AG04449 (cell line): ENCODE data around the gene NR2C2.

Experiments
- CTCF ChIA-PET: fragments of 350-600 bp; formaldehyde crosslinking; extraction: SDS; loops from one replicate; lab custom pipeline; 2021; ENCODE audit warnings: antibody characterized with exemption; lab: Yijun Ruan, JAX
- POLR2A ChIA-PET: fragments of 400-600, 350-600 bp; formaldehyde crosslinking; extraction: SDS; loops from one replicate; lab custom pipeline; 2020; ENCODE audit warnings: antibody characterized with exemption, inconsistent platforms; lab: Yijun Ruan, JAX
- DNase-seq: peaks from one replicate; pipeline ENCODE4 v3.0.0-alpha.2; 2010; ENCODE audit warnings: low read depth, low spot score
- H3K4me3 ChIP-seq: 2 replicates; pipeline ENCODE4 v1.5.1; 2011; ENCODE audit warnings: low read depth, mild to moderate bottlenecking, control low read depth, low read length
- TF ChIP-seq, protein P1 (sequence below): IDR thresholded peaks from one replicate; pipeline ENCODE4 v1.5.1; 2011; ENCODE audit warnings: mild to moderate bottlenecking, moderate library complexity, low read length, control low read depth, inconsistent platforms; ENCODE audit not compliant: insufficient read depth; ENCODE audit errors: missing control alignments

The NR2C2 gene

GRCh38 chr3:15066467-15066866 lies 119.1 kb downstream of the NR2C2 start:
- TF ChIP-seq, protein P1, sequence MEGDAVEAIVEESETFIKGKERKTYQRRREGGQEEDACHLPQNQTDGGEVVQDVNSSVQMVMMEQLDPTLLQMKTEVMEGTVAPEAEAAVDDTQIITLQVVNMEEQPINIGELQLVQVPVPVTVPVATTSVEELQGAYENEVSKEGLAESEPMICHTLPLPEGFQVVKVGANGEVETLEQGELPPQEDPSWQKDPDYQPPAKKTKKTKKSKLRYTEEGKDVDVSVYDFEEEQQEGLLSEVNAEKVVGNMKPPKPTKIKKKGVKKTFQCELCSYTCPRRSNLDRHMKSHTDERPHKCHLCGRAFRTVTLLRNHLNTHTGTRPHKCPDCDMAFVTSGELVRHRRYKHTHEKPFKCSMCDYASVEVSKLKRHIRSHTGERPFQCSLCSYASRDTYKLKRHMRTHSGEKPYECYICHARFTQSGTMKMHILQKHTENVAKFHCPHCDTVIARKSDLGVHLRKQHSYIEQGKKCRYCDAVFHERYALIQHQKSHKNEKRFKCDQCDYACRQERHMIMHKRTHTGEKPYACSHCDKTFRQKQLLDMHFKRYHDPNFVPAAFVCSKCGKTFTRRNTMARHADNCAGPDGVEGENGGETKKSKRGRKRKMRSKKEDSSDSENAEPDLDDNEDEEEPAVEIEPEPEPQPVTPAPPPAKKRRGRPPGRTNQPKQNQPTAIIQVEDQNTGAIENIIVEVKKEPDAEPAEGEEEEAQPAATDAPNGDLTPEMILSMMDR = no peak
- H3K4me3 ChIP-seq = no peak overlapping the region
- no peak for DNase-seq
- CTCF ChIA-PET = no interaction called here
- POLR2A ChIA-PET = no interaction called here

- ChIA-PET POLR2A (no interaction called here), CTCF (interaction anchor here (1.2 to 1.9 kb wide), 5 partner anchors 8 to 148 kb away, joined by 3 to 6 read pairs (median 4); no protein-coding TSS in a partner anchor)
- H3K4me3 ChIP-seq = no peak overlapping the region
- TF ChIP-seq, protein P1 = no peak
- no peak for DNase-seq
These were observed 122.1 kb downstream of the NR2C2 start for GRCh38 chr3:15069441-15069840.

DNA sequence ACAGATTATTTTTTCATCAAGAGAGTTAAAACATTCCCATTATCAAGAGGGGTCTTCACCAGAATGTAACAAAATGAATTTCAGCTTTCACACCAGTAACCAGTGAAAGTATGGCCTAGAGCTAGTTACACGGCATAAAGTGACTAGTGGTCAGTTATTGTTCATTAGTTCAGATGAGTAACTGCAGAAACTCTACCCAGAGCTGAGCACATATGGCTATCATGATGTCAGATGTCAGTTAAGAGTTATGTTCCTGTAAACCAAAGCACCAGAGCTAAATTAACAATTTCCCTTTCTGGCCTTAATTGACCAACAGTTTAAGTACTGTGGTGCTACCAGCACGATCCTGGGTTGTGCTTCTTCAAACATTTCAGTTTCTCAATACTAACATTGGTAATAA lies 124.3 kb downstream of the NR2C2 start:
- ChIA-PET CTCF (interaction anchor here (0.7 to 0.9 kb wide), 2 partner anchors 22 to 148 kb away, joined by 3 to 4 read pairs; no protein-coding TSS in a partner anchor), POLR2A (no interaction called here)
- no peak for DNase-seq
- H3K4me3 ChIP-seq = no peak overlapping the region
- TF ChIP-seq, protein P1 = no peak

- no peak overlapping the region for H3K4me3 ChIP-seq
- ChIA-PET POLR2A (no interaction called here), CTCF (no interaction called here)
- no peak for DNase-seq
- TF ChIP-seq, protein P1 = no peak
These were observed 127.1 kb downstream of the NR2C2 start for GRCh38 chr3:15074500-15074899.

DNA sequence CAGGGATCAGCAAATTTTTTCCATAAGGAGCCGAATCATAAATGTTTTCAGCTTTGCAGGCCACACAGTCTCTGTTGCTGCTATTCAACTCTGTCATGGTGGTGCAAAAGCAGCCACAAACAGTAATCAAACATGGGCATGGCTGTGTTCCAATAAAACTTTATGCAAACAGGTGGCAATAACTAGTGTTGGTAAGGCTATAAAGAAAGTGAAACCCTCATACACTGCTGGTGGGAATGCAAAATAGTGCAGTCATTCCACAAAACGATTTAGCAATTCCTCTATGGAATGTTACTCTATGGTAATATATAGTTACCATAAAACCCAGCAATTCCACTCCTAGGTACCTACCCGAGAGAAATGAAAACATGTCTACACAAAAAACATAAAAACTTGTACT lies 131.7 kb downstream of the NR2C2 start:
- H3K4me3 ChIP-seq = no peak overlapping the region
- CTCF ChIA-PET = no interaction called here
- TF ChIP-seq, protein P1 = no peak
- POLR2A ChIA-PET = no interaction called here
- no peak for DNase-seq

DNA sequence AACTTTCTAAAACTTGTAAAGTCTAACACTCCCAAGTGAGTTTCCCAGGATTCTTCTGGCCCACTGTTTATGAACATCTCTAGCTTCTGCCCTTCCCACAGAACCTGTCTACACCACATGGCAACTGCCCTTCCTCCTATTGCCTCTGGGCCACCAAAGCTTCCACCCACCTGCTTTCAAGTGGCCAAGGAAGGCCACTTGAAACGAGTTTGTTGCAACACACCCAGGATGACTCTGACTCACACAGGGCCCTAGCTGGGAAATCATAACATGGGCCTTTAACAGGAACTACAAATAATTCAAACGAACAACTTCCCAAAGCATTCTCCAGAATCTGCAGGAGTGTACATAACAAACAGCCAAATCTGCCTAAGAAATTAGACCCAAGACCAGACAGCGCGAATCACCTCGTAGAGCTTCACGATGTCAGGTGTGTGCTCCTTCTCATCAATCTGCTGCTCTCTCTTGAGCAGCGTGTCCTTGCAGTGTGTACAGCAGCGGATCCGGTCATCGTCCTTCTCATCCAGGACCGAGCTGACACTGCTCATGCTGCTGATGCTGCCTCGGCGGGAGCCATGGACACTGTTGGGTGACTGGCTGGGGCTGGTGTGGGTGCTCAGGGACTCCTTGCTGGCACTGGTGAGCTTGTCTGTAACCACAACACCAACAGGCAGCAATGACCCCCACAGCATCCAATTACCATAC lies 134.7 kb downstream of the NR2C2 start:
- H3K4me3 ChIP-seq = no peak overlapping the region
- ChIA-PET POLR2A (no interaction called here), CTCF (interaction anchor here (1.3 to 1.5 kb wide), 2 partner anchors 13 to 26 kb away, joined by 3 to 5 read pairs; no protein-coding TSS in a partner anchor)
- DNase-seq = no peak
- TF ChIP-seq, protein P1 = no peak
